GOT3 (cell line): ENCODE results near the gene SGSH.

Experiments
- DNase-seq: peaks from one replicate; lab custom pipeline; 2025; ENCODE audit warnings: mixed read lengths; lab: John Stamatoyannopoulos, UW

SGSH gene

GRCh38 chr17:80227156-80227555 lies 7.0 kb upstream of the SGSH start:
- no peak for DNase-seq

DNA sequence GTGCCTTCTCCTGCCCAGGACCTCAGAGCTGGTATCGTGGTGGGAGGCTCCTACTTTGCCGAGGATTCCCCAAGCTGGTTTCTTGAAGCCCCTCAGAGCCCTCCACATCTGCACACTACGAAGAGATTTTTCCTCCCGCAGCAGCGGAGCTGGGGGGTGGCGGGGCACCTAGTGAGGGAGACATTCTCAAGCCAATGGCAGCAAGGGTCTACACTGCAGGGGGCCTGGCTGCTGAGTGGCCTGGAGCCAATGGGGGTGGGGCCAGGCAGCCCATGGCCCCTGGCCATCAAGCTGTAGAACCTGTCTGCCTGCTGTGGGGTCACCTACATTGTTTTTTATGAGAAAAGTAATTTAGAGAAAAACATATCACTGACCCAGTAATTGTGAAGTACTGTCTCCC lies 5.1 kb upstream of the SGSH start:
- no peak for DNase-seq

- no peak for DNase-seq
Measured at GRCh38 chr17:80224683-80225082, 4.5 kb upstream of the SGSH start.

GRCh38 chr17:80223838-80224497 lies 3.8 kb upstream of the SGSH start:
- DNase-seq = no peak

DNA sequence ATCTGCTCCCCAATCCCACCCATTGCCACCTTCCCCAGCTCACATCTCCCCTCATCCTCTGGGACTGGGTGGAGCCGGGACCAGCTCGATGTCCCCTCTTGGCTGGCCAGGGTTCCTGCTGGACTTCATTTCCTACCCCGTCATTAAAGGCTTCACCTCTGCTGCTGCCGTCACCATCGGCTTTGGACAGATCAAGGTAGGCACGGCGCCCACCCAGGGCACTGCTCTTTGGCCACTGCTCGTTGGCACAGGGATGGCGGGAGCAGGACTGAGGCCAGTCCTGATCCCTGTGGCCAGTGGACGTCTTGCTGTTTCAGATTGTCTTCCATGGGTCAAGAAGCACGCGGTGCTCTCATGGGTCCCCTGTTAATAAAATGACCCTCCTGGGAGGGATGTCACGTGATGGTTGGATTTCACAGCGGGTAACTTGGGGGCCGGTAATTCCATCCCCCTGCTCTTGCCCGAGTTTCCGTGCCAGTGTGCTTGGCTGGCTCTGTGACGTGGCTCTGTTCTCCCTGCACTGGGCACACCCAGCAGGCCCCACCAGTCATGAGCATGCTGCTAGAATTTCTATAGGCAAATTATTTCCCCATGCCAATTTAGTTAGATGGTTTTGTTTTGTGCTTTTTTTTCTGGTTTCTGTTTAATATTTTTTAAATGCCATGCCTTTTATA lies 3.1 kb upstream of the SGSH start:
- no peak for DNase-seq

- no peak for DNase-seq
Measured at GRCh38 chr17:80222376-80223141, 2.4 kb upstream of the SGSH start.

GRCh38 chr17:80221351-80222105 lies 1.4 kb upstream of the SGSH start:
- no peak for DNase-seq

DNA sequence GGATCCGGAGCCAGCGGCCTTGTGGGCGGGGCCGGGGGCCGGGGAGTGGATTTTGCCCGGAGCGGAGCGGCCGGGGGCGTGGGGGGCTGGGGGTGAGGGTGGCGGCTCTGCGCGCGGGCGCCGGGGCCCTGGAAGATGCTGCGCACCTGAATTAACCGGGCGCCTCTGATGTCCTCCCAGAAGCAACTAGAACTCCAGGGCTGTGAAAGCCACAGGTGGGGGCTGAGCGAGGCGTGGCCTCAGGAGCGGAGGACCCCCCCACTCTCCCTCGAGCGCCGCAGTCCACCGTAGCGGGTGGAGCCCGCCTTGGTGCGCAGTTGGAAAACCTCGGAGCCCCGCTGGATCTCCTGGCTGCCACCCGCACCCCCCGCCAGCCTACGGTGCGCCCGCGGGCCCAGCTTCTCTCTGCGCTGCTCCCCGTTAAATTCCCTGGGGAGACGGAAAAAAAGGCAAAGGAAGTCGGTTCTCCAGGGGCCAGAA lies 643 bp upstream of the SGSH start:
- no peak for DNase-seq

DNA sequence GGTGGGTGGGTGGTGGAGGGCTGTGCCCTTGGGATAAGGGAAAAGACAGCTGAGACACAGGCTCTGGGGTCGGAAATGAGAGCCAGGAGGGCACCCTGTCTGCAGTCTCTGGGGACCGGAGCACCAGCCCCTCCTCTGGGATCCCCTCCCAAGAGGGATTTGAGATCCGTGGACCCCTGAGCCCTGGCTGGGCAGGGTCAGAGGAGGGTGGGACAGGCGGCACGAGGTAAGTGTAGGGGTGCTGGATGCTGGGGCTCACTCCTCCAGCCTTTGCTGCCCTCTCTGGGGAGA lies 425 bp downstream of the SGSH start:
- DNase-seq = no peak

DNA sequence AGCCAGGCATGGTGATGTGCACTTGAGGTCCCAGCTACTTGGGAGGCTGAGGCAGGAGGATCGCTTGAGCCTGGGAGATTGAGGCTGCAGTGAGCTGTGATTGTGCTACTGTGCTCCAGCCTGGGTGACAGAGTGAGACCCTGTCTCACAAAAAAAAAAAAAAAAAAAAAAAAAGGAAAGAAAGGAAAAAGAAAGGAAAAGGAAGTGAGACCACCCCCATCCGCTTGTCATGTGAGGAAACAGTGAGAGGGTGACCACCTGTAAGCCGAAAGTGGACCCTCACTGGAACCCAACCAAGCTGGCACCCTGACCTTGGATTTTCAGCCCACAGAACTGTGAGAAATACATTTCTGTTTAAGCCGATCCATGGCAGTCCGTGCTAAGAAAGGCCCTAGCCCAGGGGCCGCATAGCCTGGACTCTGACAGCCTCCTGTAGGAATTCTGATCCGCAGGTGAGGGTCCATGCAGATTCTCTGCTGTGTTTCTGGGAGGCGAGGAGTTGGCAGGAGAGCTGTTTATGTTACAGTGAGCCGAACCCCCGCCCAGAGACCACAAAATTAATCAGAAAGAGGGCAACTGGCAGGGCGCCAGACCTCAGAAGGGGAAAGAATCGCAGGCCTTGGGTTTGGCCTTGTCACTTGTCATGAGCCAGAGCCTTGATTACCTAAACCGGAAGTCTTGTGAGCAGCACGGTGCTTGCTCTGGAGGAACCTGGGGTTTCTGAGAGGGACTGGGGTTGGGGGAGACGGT lies 945 bp downstream of the SGSH start:
- peak; percentile 34 for DNase-seq

GRCh38 chr17:80218391-80218790 lies 1.7 kb downstream of the SGSH start:
- DNase-seq = no peak

GRCh38 chr17:80217703-80218362 lies 2.3 kb downstream of the SGSH start:
- DNase-seq = no peak

- DNase-seq = no peak
Measured at GRCh38 chr17:80216473-80217456, 3.4 kb downstream of the SGSH start.

DNA sequence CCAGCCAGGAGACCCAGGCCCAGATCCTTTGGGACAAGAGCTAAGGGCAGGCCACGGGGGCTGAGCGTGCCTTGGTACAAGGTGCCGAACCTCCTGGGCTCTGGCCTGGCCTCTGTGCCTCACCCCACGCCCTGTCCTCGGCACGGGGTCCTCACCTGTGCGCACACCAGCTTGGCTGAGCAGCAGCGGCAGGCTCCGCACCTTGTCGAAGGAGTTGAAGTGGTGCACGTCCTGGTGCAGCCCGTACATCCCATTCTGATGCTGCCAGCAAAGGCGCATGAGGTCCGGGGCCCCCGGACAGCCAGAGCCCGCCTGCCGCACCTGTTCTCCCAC lies 5.3 kb downstream of the SGSH start:
- no peak for DNase-seq

DNA sequence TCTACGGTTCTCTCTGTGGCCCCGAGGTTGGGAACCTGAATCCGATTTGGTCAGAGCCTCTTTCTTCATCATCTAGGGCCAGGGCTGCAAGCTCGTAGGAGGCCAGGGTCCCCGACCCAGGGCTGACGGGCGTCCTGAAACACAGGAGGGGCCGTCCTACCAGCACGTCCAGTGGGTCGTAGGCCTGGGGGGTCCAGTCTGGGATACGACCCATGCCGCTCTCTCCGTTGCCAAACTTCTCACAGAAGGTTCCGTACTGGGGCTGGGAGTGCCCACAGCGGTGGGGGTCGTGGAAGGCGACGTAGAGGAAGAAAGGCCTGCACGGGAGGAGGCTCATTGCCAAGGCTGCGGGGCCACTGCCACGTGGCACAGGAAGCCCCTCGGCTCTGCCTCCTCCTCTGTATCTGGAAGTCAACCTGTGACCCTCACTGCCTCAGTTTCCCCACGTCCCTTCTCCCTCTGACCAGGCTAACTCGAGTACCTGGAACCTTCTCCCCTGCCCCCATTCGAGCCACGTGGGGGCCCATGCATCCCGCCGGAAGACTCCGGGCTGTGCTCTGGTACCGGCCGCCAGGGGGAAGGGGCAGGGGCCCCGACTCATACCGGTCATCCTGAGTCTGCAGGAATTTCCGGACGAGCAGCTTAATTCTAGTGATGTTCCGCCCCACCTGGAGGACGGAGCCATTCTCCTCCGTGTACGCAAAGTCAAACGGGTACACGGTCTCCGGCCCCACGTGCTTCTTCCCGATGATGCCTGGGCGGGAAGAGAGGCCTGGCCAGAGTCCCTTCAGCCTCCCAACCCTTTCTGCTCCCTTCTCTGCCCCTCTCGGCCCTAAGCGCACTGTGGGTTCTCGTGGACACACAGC lies 5.9 kb downstream of the SGSH start:
- no peak for DNase-seq

GRCh38 chr17:80213643-80213975 lies 6.5 kb downstream of the SGSH start:
- DNase-seq = no peak

DNA sequence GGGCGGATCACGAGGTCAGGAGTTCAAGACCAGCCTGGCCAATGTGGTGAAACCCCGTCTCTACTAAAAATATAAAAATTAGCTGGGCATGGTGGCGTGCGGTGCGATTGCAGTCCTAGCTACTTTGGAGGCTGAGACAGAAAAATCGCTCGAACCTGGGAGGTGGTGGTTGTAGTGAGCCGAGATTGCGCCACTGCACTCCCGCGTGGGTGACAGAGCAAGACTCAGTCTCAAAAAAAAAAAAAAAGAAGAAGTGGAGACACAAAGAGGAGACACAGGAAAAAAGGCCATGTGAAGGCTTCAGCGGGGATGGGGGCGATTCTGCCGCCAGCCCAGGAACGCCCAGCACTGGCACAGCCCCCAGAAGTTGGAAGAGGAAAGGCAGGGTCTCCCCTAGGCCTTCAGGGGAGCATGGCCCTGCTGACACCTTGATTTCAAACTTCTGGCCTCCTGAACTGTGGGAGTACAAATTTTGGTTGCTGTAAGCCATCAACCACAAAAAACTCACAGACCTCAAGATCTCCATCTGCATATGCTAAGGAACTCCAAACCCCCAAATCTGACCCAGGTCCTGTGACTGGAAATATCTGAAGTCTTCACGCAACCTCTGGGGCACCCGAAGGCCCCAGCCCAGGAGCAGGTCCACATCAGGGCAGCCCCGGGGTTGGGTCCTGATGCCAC lies 7.0 kb downstream of the SGSH start:
- no peak for DNase-seq

- DNase-seq = no peak
Measured at GRCh38 chr17:80212511-80212910, 7.6 kb downstream of the SGSH start.

GRCh38 chr17:80212109-80212508 lies 8.0 kb downstream of the SGSH start:
- no peak for DNase-seq
